ENCODE data around the gene UNC5B. TPM values are rescaled to one million over a fixed set of nuclear protein-coding genes. Genes with fewer than 3 reads are reported as not detected.

UNC5B gene
- total RNA-seq, 4 donors from 2014 or later, result 3.3 to 7.0 (median 5.9) TPM

- H3K4me1 ChIP-seq, result peaks cover 0 to 14% (median 5%) of the 10 kb centered on the region in 4 donors
- H3K36me3 ChIP-seq, result no peaks in the 10 kb centered on the region
- TF ChIP-seq EP300 (IDR thresholded peaks at IDR 0.05) (no peak), CTCF (IDR thresholded peaks at IDR 0.05) (no peak), POLR2A (IDR thresholded peaks at IDR 0.05) (no peak)
- H3K27ac ChIP-seq, result no peak overlapping the region
- no peak overlapping the region for H3K4me3 ChIP-seq
- no peak for DNase-seq (ENCODE audit: low spot score in 2 of 2)
- H3K27me3 ChIP-seq, result no peaks in the 10 kb centered on the region
- no peaks in the 10 kb centered on the region for H3K9me3 ChIP-seq
- 90 to 93% methylated on average over 5 of the region's 5 CpGs for WGBS, 2 donors
Observed at GRCh38 chr10:71221586-71222202, 9.3 kb downstream of the UNC5B start.

- 77 to 82% methylated on average over 10 to 11 of the region's 11 CpGs for WGBS, 2 donors
- H3K36me3 ChIP-seq, result no peaks in the 10 kb centered on the region
- no peaks in the 10 kb centered on the region for H3K9me3 ChIP-seq
- no peak overlapping the region for H3K27ac ChIP-seq
- DNase-seq (ENCODE audit: low spot score in 2 of 2), result no peak
- TF ChIP-seq CTCF (IDR thresholded peaks at IDR 0.05) (no peak), EP300 (IDR thresholded peaks at IDR 0.05) (no peak)
- peaks cover 0 to 3% (median 0%) of the 10 kb centered on the region in 4 donors for H3K4me1 ChIP-seq
- no peak overlapping the region for H3K4me3 ChIP-seq
- H3K27me3 ChIP-seq, result no peaks in the 10 kb centered on the region
Observed at GRCh38 chr10:71222601-71223346, 10.4 kb downstream of the UNC5B start.

DNA sequence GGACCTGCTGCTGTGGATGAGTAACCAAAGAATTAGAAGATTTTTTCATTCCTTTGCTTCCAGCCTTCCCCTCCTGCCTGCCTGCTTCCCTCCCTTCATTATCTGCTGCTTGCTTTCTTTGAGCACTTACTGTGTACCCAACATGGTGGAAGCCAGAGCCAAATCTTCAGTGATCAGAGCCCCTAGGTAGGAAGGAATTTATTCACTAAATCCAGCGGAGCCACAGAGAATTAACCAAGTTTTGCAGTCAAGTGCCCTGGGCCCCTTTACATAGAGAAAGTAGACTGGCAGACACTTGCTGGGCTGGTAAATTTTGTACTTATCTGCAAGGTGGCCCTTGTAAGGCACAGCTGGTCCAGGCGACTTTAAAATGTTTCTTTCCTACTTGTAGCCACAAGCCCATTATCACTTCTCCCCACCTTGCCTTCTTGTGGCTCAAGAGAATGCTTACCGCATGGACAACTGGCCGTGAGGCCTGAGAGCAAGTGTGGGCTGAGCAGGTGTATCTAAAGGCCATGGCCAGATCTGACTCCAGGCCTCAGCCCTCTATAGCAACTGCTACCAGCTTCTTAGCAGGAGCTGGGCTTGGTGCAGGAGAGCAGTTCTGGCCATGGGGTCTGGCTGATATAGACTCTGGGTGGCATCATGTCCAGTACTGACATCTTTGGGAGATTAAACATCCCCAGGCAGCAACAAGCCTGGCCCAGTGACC is 11.1 kb downstream of the UNC5B start:
- no peaks in the 10 kb centered on the region for H3K27me3 ChIP-seq
- 94 to 99% methylated on average over 4 of the region's 4 CpGs for WGBS, 2 donors
- no peaks in the 10 kb centered on the region for H3K9me3 ChIP-seq
- DNase-seq (ENCODE audit: low spot score in 2 of 2), result no peak
- H3K4me3 ChIP-seq, result no peak overlapping the region
- no peaks in the 10 kb centered on the region for H3K4me1 ChIP-seq
- H3K36me3 ChIP-seq, result no peaks in the 10 kb centered on the region
- no peak overlapping the region for H3K27ac ChIP-seq
- no peak for TF ChIP-seq EP300 (IDR thresholded peaks at IDR 0.05)
- TF ChIP-seq CTCF (IDR thresholded peaks at IDR 0.05), result no peak
- TF ChIP-seq POLR2A (IDR thresholded peaks at IDR 0.05), result no peak

DNA sequence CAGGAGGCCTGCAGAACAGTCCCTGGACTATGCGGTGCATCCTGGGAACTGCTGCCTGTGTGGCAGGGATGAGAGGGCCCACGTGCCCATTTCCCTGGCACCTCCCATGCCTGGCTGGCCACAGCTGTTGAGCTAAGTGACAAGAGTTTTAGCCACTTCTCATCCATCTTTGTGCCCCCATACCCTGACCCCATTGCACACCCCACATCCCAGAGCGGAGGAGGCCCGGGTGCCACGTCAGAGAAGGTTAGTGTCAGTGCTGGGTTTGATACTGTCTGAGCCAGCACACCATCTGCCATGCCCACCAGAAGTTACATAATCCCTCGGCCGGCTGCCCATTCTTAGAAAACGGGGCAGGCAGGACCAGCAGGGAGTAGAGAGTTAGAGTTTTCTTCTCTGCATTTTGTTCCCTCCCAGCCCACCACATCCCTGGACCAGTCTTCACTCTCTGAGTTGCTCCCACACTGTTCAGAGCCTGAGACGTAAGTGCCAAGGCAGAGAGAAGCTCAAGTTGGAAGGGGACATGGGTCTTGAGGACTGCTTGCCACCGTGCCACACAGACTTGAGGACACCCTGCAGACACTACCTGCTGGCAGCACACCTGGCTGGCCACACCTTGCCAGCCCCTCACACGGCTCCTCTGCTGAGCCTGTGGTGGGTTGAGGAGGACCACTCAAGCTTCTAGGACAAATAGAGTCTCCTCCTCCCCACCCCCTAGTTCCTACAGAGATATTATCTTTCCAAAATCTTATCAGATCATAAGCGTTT is 13.1 kb downstream of the UNC5B start:
- no peaks in the 10 kb centered on the region for H3K36me3 ChIP-seq
- H3K27ac ChIP-seq, result no peak overlapping the region
- no peaks in the 10 kb centered on the region for H3K27me3 ChIP-seq
- H3K9me3 ChIP-seq, result no peaks in the 10 kb centered on the region
- DNase-seq (ENCODE audit: low spot score in 2 of 2), result no peak
- H3K4me1 ChIP-seq, result peaks cover 0 to 3% (median 0%) of the 10 kb centered on the region in 4 donors
- TF ChIP-seq EP300 (IDR thresholded peaks at IDR 0.05), result no peak
- TF ChIP-seq POLR2A (IDR thresholded peaks at IDR 0.05), result no peak
- no peak for TF ChIP-seq CTCF (IDR thresholded peaks at IDR 0.05)
- WGBS, 2 donors, result 73 to 74% methylated on average over 12 of the region's 12 CpGs
- H3K4me3 ChIP-seq, result no peak overlapping the region

Data from tibial nerve (tissue), 4 donors.